NCI-H1436 (cell line): ENCODE data around the gene HGF.

Experiments
- DNase-seq: peaks from one replicate; lab custom pipeline; 2025; lab: John Stamatoyannopoulos, UW

The HGF gene

GRCh38 chr7:81684033-81684432 is 85.8 kb downstream of the HGF start:
- no peak for DNase-seq

GRCh38 chr7:81682873-81683272 is 87.0 kb downstream of the HGF start:
- DNase-seq, result no peak

- no peak for DNase-seq
Measured at GRCh38 chr7:81680120-81680519, 89.7 kb downstream of the HGF start.

GRCh38 chr7:81676813-81677212 is 93.0 kb downstream of the HGF start:
- DNase-seq, result no peak

- DNase-seq, result no peak
Measured at GRCh38 chr7:81676105-81676811, 93.6 kb downstream of the HGF start.

GRCh38 chr7:81674431-81674830 is 95.4 kb downstream of the HGF start:
- DNase-seq, result no peak

- no peak for DNase-seq
Measured at GRCh38 chr7:81672872-81673271, 97.0 kb downstream of the HGF start.

- DNase-seq, result no peak
Measured at GRCh38 chr7:81669476-81670105, 100.3 kb downstream of the HGF start.

- DNase-seq, result no peak
Measured at GRCh38 chr7:81666209-81666608, 103.6 kb downstream of the HGF start.

- no peak for DNase-seq
Measured at GRCh38 chr7:81665236-81665635, 104.6 kb downstream of the HGF start.

- DNase-seq, result no peak
Measured at GRCh38 chr7:81664304-81664703, 105.5 kb downstream of the HGF start.

- no peak for DNase-seq
Measured at GRCh38 chr7:81662531-81662930, 107.3 kb downstream of the HGF start.

GRCh38 chr7:81659697-81660395 is 110.0 kb downstream of the HGF start:
- no peak for DNase-seq

- DNase-seq, result no peak
Measured at GRCh38 chr7:81657551-81657950, 112.3 kb downstream of the HGF start.

GRCh38 chr7:81655271-81655670 is 114.6 kb downstream of the HGF start:
- no peak for DNase-seq

GRCh38 chr7:81652225-81652624 is 117.6 kb downstream of the HGF start:
- no peak for DNase-seq
